ENCODE results near the gene TMEM258.

TMEM258 gene

GRCh38 chr11:61814958-61815789 is 22.8 kb upstream of the TMEM258 start:
- Histone ChIP-seq H3K36me3 (ENCODE audit: insufficient read depth, low read length) (peaks cover 38% of the 10 kb centered on the region), H3K4me1 (ENCODE audit: insufficient read depth, low read length) (peaks cover 23% of the 10 kb centered on the region), H3K9me3 (ENCODE audit: low read length) (no peaks in the 10 kb centered on the region), H2AFZ (ENCODE audit: low read depth, low read length) (no peak overlapping the region), H3K27me3 (ENCODE audit: insufficient read depth, low read length) (no peaks in the 10 kb centered on the region), H3K4me3 (ENCODE audit: low read length) (peak overlapping the region; percentile 93)

DNA sequence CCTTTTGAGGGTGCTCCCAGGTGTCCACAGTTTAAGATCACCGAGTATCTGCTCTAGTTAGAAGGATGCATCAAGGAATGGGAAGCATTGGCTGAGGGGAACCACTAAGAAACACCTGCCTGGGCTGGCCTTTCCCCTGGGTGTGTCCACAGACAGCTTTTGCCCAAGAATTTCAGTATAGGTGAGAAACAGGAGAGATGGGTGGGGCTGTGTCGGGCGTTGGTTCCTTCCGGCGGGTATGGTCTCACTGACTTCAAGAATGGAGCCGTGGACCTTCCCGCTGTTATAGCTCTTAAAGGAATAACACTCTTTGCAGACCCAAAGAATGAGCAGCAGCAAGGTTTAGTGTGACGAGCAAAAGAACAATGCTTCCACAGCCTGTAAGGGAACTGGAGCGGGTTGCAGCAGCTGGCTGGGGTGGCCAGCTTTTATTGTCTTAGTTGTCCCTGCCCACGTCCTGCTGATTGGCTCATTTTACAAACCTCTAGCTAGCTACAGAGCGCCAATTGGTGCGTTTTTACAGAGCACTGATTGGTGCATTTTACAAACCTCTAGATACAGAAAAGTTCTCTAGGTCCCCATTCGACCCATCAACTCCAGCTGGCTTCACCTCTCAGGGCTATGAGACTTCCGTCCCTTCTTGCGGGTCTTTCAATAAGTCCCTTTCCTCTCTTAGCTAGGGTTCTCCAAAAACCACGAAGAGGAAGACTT is 22.0 kb upstream of the TMEM258 start:
- peaks cover 45% of the 10 kb centered on the region for H3K36me3 ChIP-seq (ENCODE audit: insufficient read depth, low read length)
- H3K4me3 ChIP-seq (ENCODE audit: low read length), result peak overlapping the region; percentile 48
- no peaks in the 10 kb centered on the region for H3K27me3 ChIP-seq (ENCODE audit: insufficient read depth, low read length)
- no peaks in the 10 kb centered on the region for H3K9me3 ChIP-seq (ENCODE audit: low read length)
- peaks cover 23% of the 10 kb centered on the region for H3K4me1 ChIP-seq (ENCODE audit: insufficient read depth, low read length)
- H2AFZ ChIP-seq (ENCODE audit: low read depth, low read length), result no peak overlapping the region

- Histone ChIP-seq H3K27me3 (ENCODE audit: insufficient read depth, low read length) (no peaks in the 10 kb centered on the region), H3K4me3 (ENCODE audit: low read length) (no peak overlapping the region), H3K4me1 (ENCODE audit: insufficient read depth, low read length) (peaks cover 18% of the 10 kb centered on the region), H2AFZ (ENCODE audit: low read depth, low read length) (no peak overlapping the region), H3K36me3 (ENCODE audit: insufficient read depth, low read length) (peaks cover 59% of the 10 kb centered on the region), H3K9me3 (ENCODE audit: low read length) (no peaks in the 10 kb centered on the region)
Measured at GRCh38 chr11:61812736-61813411, 20.5 kb upstream of the TMEM258 start.

DNA sequence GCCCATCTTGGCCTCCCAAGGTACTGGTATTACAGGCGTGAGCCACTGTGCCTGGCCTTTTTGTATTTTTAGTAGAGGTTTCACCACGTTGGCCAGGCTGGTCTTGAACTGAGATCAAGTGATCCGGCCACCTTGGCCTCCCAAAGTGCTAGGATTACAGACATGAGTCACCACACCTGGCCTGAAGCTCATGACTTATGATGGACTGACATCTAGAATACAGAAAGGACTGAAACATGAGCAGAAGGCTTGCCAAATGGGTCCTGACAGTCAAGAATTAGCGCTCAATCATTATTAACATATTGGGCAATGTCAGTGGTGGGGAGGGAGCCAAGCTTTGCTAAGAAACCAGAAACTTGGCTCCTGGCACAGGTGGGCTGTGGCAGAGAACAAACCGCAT is 19.4 kb upstream of the TMEM258 start:
- peaks cover 69% of the 10 kb centered on the region for H3K36me3 ChIP-seq (ENCODE audit: insufficient read depth, low read length)

DNA sequence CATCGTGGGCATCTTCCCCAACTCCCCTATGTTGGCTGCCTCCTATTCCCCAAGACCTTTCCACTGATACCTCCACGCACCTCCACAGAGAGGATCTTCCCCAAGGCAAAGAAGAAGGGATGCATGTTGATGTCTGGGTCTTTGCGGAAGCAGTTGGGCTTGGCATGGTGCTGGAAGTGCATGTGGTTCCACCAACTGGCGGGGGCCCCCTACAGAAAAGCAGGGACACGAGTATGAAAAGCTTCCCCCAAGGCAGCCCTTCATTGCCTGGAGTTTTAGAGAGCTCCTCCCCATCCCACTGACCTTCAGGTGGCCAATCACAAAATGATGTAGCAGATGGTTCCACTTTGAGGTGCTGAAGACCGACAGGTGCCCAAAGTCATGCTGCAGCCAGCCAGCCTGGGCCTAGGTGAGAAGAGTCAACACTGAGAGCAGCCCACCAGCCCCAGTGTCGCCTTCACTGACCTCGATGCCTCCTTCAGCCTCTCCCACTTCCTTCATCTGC is 18.3 kb upstream of the TMEM258 start:
- Histone ChIP-seq H2AFZ (ENCODE audit: low read depth, low read length) (no peak overlapping the region), H3K9me3 (ENCODE audit: low read length) (no peaks in the 10 kb centered on the region), H3K4me1 (ENCODE audit: insufficient read depth, low read length) (peaks cover 10% of the 10 kb centered on the region), H3K27me3 (ENCODE audit: insufficient read depth, low read length) (no peaks in the 10 kb centered on the region), H3K4me3 (ENCODE audit: low read length) (no peak overlapping the region), H3K36me3 (ENCODE audit: insufficient read depth, low read length) (peaks cover 77% of the 10 kb centered on the region)

More for the DNA sequence above, 19.4 kb upstream of the TMEM258 start:
- Histone ChIP-seq H3K9me3 (ENCODE audit: low read length) (no peaks in the 10 kb centered on the region), H3K4me1 (ENCODE audit: insufficient read depth, low read length) (peaks cover 10% of the 10 kb centered on the region), H3K4me3 (ENCODE audit: low read length) (no peak overlapping the region), H3K27me3 (ENCODE audit: insufficient read depth, low read length) (no peaks in the 10 kb centered on the region), H2AFZ (ENCODE audit: low read depth, low read length) (no peak overlapping the region)

DNA sequence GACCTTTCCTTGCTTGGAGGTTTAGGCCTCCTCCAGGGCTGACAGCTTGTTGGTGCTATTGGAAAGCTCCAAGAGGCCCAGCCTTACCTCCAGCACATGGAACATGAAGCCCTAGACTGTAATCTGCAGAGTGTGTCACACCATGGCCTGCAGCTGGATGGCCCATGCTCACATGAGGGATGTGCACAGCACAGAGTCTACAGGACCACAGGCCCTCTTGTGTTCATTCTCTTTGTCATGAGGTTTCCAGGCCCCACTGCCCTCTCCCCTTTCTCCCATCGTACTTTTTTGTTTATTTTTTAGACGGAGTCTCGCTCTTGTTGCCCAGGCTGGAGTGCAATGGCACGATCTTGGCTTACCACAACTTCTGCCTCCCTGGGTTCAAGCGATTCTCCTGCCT is 14.4 kb upstream of the TMEM258 start:
- H3K4me1 ChIP-seq (ENCODE audit: insufficient read depth, low read length), result no peaks in the 10 kb centered on the region
- no peak overlapping the region for H3K4me3 ChIP-seq (ENCODE audit: low read length)
- peaks cover 94% of the 10 kb centered on the region for H3K36me3 ChIP-seq (ENCODE audit: insufficient read depth, low read length)
- no peak overlapping the region for H2AFZ ChIP-seq (ENCODE audit: low read depth, low read length)
- no peaks in the 10 kb centered on the region for H3K9me3 ChIP-seq (ENCODE audit: low read length)
- H3K27me3 ChIP-seq (ENCODE audit: insufficient read depth, low read length), result no peaks in the 10 kb centered on the region

GRCh38 chr11:61805146-61805545 is 12.7 kb upstream of the TMEM258 start:
- H3K27me3 ChIP-seq (ENCODE audit: insufficient read depth, low read length), result no peaks in the 10 kb centered on the region
- peaks cover 93% of the 10 kb centered on the region for H3K36me3 ChIP-seq (ENCODE audit: insufficient read depth, low read length)
- H3K9me3 ChIP-seq (ENCODE audit: low read length), result no peaks in the 10 kb centered on the region
- no peaks in the 10 kb centered on the region for H3K4me1 ChIP-seq (ENCODE audit: insufficient read depth, low read length)
- H2AFZ ChIP-seq (ENCODE audit: low read depth, low read length), result no peak overlapping the region
- no peak overlapping the region for H3K4me3 ChIP-seq (ENCODE audit: low read length)

DNA sequence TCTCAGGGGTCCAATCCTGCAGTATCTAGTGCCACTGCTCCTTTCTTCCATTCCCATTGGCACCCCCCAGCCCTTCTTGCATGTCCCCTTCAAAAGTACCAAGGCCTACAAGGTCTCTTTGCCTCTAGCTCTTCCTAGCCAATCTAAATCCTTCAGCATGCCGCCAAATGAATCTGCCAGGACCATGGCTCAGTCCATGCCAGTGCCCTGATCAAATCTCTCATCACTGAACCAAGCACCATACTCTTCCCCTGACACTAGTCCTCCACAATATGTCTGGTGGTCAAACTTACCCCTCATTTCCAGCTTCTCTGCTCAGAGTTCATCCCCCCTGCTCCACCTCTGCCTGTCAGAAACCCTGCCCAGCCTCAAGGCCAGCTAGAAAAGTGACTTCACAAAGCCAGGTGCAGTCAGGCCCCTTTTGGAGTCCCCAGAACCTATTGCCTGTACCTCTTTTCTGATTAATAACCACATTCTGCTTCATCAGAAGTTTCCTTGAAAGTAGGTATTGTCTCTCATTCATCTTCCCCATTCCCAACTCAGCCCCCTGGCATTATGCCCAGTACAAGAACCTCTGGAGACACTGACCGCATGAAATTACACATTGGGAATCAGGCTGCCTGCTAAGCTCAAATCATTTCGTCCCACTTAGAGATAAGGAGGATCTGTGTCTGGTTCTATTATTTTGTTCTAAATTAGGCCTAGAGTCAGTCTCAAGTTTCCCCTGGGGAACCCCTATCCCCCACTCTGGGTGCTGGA is 11.7 kb upstream of the TMEM258 start:
- Histone ChIP-seq H3K36me3 (ENCODE audit: insufficient read depth, low read length) (peaks cover 93% of the 10 kb centered on the region), H3K4me1 (ENCODE audit: insufficient read depth, low read length) (no peaks in the 10 kb centered on the region), H3K27me3 (ENCODE audit: insufficient read depth, low read length) (no peaks in the 10 kb centered on the region), H3K4me3 (ENCODE audit: low read length) (no peak overlapping the region), H3K9me3 (ENCODE audit: low read length) (no peaks in the 10 kb centered on the region), H2AFZ (ENCODE audit: low read depth, low read length) (no peak overlapping the region)

GRCh38 chr11:61802605-61803004 is 10.2 kb upstream of the TMEM258 start:
- Histone ChIP-seq H3K9me3 (ENCODE audit: low read length) (no peaks in the 10 kb centered on the region), H3K36me3 (ENCODE audit: insufficient read depth, low read length) (peaks cover 87% of the 10 kb centered on the region), H3K4me1 (ENCODE audit: insufficient read depth, low read length) (no peaks in the 10 kb centered on the region), H3K27me3 (ENCODE audit: insufficient read depth, low read length) (no peaks in the 10 kb centered on the region), H3K4me3 (ENCODE audit: low read length) (no peak overlapping the region), H2AFZ (ENCODE audit: low read depth, low read length) (no peak overlapping the region)

DNA sequence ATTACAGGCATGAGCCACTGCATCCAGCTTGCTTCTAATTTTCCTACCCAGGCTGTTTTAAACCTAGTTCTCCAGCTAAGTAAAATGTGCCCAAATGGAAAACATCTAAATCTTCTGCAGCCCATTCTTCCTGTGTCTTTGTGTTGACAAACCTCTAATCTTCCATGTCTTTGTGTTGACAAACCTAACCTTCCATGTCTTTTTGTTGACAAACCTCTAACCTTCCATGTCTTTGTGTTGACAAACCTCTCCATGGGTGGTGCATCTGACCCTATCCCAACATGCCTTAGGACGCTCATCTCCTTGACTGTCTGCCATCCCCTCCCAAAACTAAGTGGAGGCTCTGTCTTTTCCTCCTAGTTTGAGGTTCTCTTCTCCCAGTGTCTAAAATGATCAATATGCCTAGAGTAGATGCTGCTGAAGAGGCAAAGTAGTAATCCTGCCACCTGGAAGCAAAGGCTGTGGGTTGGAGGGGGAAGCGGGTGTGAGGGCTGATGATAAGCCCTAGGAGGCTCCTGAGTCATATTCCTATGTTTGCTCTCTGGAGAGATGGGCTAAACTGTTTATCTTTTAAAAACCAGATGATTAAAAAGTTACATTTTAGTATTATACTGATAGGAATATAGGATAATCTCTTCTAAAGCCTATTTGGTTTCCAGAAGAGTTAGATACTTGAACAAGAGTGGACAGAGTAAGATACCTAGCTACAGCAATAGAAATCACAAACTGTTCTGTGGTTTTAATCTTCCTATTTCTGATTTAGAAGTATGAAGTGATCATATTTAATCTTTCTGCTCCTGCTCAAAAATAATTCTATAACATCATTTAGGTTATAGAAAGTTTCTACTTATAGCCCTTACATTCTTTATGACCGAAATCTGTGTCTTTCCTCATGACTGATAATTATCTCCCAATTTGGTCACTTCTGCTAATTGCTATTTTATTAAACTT is 8.2 kb upstream of the TMEM258 start:
- no peak overlapping the region for H2AFZ ChIP-seq (ENCODE audit: low read depth, low read length)
- no peaks in the 10 kb centered on the region for H3K9me3 ChIP-seq (ENCODE audit: low read length)
- H3K36me3 ChIP-seq (ENCODE audit: insufficient read depth, low read length), result peaks cover 80% of the 10 kb centered on the region
- no peaks in the 10 kb centered on the region for H3K4me1 ChIP-seq (ENCODE audit: insufficient read depth, low read length)
- H3K4me3 ChIP-seq (ENCODE audit: low read length), result no peak overlapping the region
- H3K27me3 ChIP-seq (ENCODE audit: insufficient read depth, low read length), result no peaks in the 10 kb centered on the region

GRCh38 chr11:61799665-61800284 is 7.4 kb upstream of the TMEM258 start:
- Histone ChIP-seq H3K36me3 (ENCODE audit: insufficient read depth, low read length) (peaks cover 80% of the 10 kb centered on the region), H2AFZ (ENCODE audit: low read depth, low read length) (no peak overlapping the region), H3K9me3 (ENCODE audit: low read length) (no peaks in the 10 kb centered on the region), H3K27me3 (ENCODE audit: insufficient read depth, low read length) (no peaks in the 10 kb centered on the region), H3K4me3 (ENCODE audit: low read length) (no peak overlapping the region), H3K4me1 (ENCODE audit: insufficient read depth, low read length) (no peaks in the 10 kb centered on the region)

All from neuron (in vitro differentiated cells).